GM23248 (cell line): Measurements from ENCODE around the gene ANGPT4. TPM values are rescaled to one million over a fixed set of nuclear protein-coding genes. Genes with fewer than 3 reads are reported as not detected.

Experiments
- DNase-seq: peaks from one replicate; pipeline ENCODE4 v3.0.0-alpha.2; 2015
- H2AFZ ChIP-seq: fragments of 200-600 bp; sonication (generic); 2 replicates; pipeline ENCODE4 v1.6.1; 2016; ENCODE audit warnings: antibody characterized with exemption
- H3F3A ChIP-seq: fragments of 200-600 bp; sonication (generic); 2 replicates; pipeline ENCODE4 v1.6.1; 2016; ENCODE audit warnings: mild to moderate bottlenecking, antibody characterized with exemption, mixed run types; ENCODE audit not compliant: insufficient read depth
- H3K27ac ChIP-seq: fragments of 200-600 bp; sonication (generic); 2 replicates; pipeline ENCODE4 v1.5.1; 2016; ENCODE audit warnings: mild to moderate bottlenecking
- H3K27me3 ChIP-seq: fragments of 200-600 bp; sonication (generic); replicated peaks from 2 replicates; pipeline ENCODE4 v1.6.1; 2016; ENCODE audit warnings: mild to moderate bottlenecking; ENCODE audit not compliant: insufficient read depth
- H3K36me3 ChIP-seq: fragments of 200-600 bp; sonication (generic); 2 replicates; pipeline ENCODE4 v1.6.1; 2016; ENCODE audit warnings: low read depth, mild to moderate bottlenecking
- H3K4me1 ChIP-seq: fragments of 200-600 bp; sonication (generic); 2 replicates; pipeline ENCODE4 v1.6.1; 2016; ENCODE audit warnings: mild to moderate bottlenecking; ENCODE audit not compliant: insufficient read depth
- H3K4me2 ChIP-seq: fragments of 200-600 bp; sonication (generic); one replicate; pipeline ENCODE4 v1.6.1; 2016; ENCODE audit warnings: mild to moderate bottlenecking; ENCODE audit not compliant: unreplicated experiment
- H3K4me3 ChIP-seq: fragments of 200-600 bp; sonication (generic); 2 replicates; pipeline ENCODE4 v1.5.1; 2016; ENCODE audit warnings: mild to moderate bottlenecking
- H3K79me2 ChIP-seq: fragments of 200-600 bp; sonication (generic); 2 replicates; pipeline ENCODE4 v1.6.1; 2016; ENCODE audit warnings: mild to moderate bottlenecking; ENCODE audit not compliant: insufficient read depth
- H3K9ac ChIP-seq: fragments of 200-600 bp; sonication (generic); 2 replicates; pipeline ENCODE4 v1.6.1; 2016; ENCODE audit warnings: mild to moderate bottlenecking
- H3K9me2 ChIP-seq: fragments of 200-600 bp; sonication (generic); 2 replicates; pipeline ENCODE4 v1.6.1; 2016; ENCODE audit warnings: mixed run types, mild to moderate bottlenecking, moderate library complexity; ENCODE audit not compliant: insufficient read depth
- H3K9me3 ChIP-seq: fragments of 200-600 bp; sonication (generic); one replicate; pipeline ENCODE4 v1.6.1; 2017; ENCODE audit warnings: low read depth
- H4K20me1 ChIP-seq: fragments of 200-600 bp; sonication (generic); 2 replicates; pipeline ENCODE4 v1.6.0; 2016; ENCODE audit not compliant: insufficient read depth
- EZH2 ChIP-seq: fragments of 200-600 bp; sonication (generic); IDR thresholded peaks from 2 replicates; pipeline ENCODE4 v1.6.1; 2018; ENCODE audit warnings: antibody characterized with exemption, mild to moderate bottlenecking; ENCODE audit not compliant: insufficient read depth, poor library complexity, severe bottlenecking
- EZH2phosphoT487 ChIP-seq: fragments of 200-600 bp; sonication (generic); IDR thresholded peaks from 2 replicates; pipeline ENCODE4 v1.6.1; 2018; ENCODE audit warnings: antibody characterized with exemption, moderate library complexity, mild to moderate bottlenecking, low read depth; ENCODE audit not compliant: insufficient read depth
- WGBS, 2 experiments: methylation state at CpG; one replicate each; pipeline ENCODE4 v1.1.6; 2015 to 2017; ENCODE audit warnings: low lambda C conversion rate in 2 of 2, low coverage in 1 of 2; ENCODE audit errors: missing lambda C conversion rate in 2 of 2; 5-methylcytosine and 5-hydroxymethylcytosine counted together
- in situ Hi-C: fragments of 300-500 bp; cut with MboI; formaldehyde crosslinking; loops from 2 replicates; pipeline ENCODE4 v1.15.0; 2020
- polyA plus RNA-seq: library from polyadenylated mRNA; unstranded; fragments of >200 nt; fragmentation: Nextera tagmentation; extraction: Ambion mirVana; gene quantifications from 2 replicates; pipeline ENCODE4 v1.2.1, GENCODE V29; 2016
- total RNA-seq: library from RNA; depleted of rRNA; stranded (reverse); fragments of >200 nt; shearing (Covaris generic); gene quantifications from 2 replicates; pipeline ENCODE4 v1.2.3, GENCODE V29; 2014

The ANGPT4 gene
- total and polyA plus RNA-seq, 2 experiments from 2014 or later, result not detected

DNA sequence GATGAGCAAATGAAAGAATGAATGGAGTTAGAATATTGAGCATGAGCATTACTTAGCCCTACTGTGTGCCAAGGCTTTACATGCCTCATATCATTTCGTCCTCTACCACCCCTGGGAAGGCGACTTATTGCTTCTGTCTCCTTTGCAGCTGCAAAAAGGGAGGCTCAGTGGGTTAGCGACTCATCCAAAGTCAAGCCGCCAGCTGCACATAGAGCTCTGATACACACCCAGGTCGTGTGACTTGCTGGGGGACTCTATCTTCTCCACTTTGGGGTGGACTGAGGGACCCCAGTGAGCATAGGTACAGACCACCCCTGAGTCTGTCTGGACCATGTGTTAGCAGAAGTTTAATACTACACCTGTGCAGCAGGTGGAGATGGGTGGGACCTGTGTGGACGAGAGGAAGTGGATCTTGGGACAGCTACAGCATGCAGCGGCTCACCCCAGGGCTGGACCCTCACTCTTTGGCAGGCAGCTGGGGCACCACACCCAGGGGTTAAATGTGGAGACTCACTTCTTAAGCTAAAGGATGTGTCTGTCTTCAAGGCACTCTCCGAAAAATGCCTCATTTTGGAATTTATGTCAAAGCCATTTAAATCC is 36.2 kb upstream of the ANGPT4 start:
- no peak for DNase-seq
- H3K36me3 ChIP-seq, result no peaks in the 10 kb centered on the region
- H3K9me2 ChIP-seq, result no peaks in the 10 kb centered on the region
- no peak overlapping the region for H3K4me2 ChIP-seq
- in situ Hi-C loops, result no loop called here
- 43 to 45% methylated on average over 8 of the region's 8 CpGs for WGBS, 2 experiments
- H3K27me3 ChIP-seq, result peaks cover 17% of the 10 kb centered on the region; the same call in 1 of the 2 replicates
- H3K4me1 ChIP-seq, result no peaks in the 10 kb centered on the region
- H2AFZ ChIP-seq, result no peak overlapping the region
- no peaks in the 10 kb centered on the region for H3F3A ChIP-seq
- no peaks in the 10 kb centered on the region for H3K79me2 ChIP-seq
- H3K4me3 ChIP-seq, result no peak overlapping the region
- no peak overlapping the region for H3K9ac ChIP-seq
- TF ChIP-seq EZH2, result no peak
- H3K27ac ChIP-seq, result no peak overlapping the region
- no peaks in the 10 kb centered on the region for H3K9me3 ChIP-seq
- no peaks in the 10 kb centered on the region for H4K20me1 ChIP-seq

DNA sequence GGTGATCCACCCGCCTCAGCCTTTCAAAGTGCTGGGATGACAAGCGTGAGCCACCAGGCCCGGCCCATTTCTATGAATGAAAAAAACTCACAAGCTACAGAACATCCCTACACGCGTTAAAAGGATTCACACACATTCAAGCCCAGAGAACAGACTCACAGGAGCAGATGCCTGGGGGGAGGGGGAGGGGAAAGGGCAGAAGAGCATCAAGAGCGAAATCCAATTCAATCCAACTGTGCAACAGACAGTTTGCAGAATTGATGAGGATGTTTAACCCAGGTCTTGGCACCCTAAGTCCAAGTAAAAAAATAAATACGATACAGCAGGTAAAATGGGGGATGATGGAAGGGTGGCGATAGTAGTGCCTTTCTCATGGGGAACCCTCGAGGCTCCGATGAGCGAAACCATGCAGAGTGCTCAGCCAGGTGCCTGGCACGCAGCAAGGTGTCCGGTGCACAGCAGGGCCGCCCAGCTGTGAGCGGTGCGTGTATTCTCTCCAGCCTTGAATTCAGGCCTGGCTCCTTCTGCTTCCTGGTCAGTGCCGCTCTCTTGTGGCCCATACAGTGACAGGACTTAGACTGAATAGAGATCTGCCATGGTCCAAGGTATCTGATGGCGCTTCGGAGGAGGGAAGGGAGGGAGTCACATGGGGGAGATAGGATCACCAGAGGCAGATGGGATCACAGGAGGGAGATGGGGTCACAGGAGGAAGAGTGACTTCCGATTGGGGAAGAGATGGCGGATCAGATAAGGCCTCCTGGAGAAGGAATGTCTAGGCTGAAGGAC is 35.4 kb upstream of the ANGPT4 start:
- Histone ChIP-seq H3K27me3 (peaks cover 23% of the 10 kb centered on the region; the same call in 1 of the 2 replicates), H3K27ac (no peak overlapping the region), H3K4me2 (no peak overlapping the region), H2AFZ (no peak overlapping the region), H3F3A (no peaks in the 10 kb centered on the region), H3K36me3 (no peaks in the 10 kb centered on the region), H3K9me2 (no peaks in the 10 kb centered on the region), H4K20me1 (no peaks in the 10 kb centered on the region), H3K79me2 (no peaks in the 10 kb centered on the region), H3K9ac (no peak overlapping the region), H3K4me3 (no peak overlapping the region), H3K4me1 (no peaks in the 10 kb centered on the region), H3K9me3 (no peaks in the 10 kb centered on the region)
- DNase-seq, result no peak
- WGBS, 2 experiments, result 77 to 79% methylated on average over 21 of the region's 21 CpGs
- in situ Hi-C loops, result no loop called here
- TF ChIP-seq EZH2 (no peak), EZH2phosphoT487 (no peak)

DNA sequence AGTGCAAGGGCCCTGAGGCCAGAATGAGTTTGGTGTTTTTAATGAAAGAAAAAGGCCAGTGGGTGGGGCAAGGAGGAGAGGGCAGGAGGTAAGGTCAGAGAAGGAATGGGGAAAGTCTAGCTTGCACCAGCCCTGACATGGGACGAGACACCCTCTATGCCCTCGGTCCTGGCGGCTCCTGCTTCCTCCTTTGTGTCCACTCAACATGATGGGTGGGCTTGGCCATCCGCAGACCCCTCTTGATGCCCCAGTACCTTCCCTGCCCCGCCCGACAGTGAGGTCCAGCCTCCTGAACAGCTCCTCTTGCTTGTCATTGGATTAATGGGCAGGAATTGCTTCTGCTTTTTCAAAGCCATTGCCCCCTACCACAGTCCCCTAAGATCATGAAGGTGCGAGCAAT is 33.6 kb upstream of the ANGPT4 start:
- DNase-seq, result no peak
- H3K36me3 ChIP-seq, result no peaks in the 10 kb centered on the region
- no peaks in the 10 kb centered on the region for H3K9me3 ChIP-seq
- WGBS, 2 experiments, result 76 to 77% methylated on average over 7 of the region's 7 CpGs
- H3K4me3 ChIP-seq, result no peak overlapping the region
- no peaks in the 10 kb centered on the region for H3K9me2 ChIP-seq
- no peaks in the 10 kb centered on the region for H3F3A ChIP-seq
- H3K79me2 ChIP-seq, result no peaks in the 10 kb centered on the region
- H2AFZ ChIP-seq, result no peak overlapping the region
- no peaks in the 10 kb centered on the region for H3K4me1 ChIP-seq
- H3K4me2 ChIP-seq, result no peak overlapping the region
- H3K27ac ChIP-seq, result no peak overlapping the region
- no peak for TF ChIP-seq EZH2
- peaks cover 28% of the 10 kb centered on the region; the same call in 1 of the 2 replicates for H3K27me3 ChIP-seq
- no peaks in the 10 kb centered on the region for H4K20me1 ChIP-seq
- H3K9ac ChIP-seq, result no peak overlapping the region
- in situ Hi-C loops, result no loop called here

DNA sequence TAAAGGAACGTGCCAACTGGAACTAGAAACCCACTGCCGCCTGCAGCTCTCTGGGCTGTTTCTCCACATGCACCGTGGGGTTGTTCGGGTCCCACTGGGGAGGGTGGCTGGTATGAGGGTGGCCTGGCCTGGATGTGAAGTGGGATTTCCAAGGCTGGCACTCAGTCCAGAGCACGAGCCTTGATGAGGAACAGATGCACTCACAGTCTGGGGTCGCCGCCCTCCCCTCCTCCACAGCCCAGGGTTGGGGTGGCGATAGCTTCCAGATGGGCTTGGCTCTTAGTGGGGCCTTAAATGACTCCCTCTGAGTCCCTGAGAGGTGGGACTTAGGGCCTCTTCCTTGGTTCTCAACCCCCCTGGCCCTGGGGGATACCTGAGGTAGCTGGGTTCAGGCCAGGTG is 30.7 kb upstream of the ANGPT4 start:
- no peak overlapping the region for H3K27ac ChIP-seq
- no peaks in the 10 kb centered on the region for H4K20me1 ChIP-seq
- H3K27me3 ChIP-seq, result peaks cover 29% of the 10 kb centered on the region; the same call in 1 of the 2 replicates
- H3K36me3 ChIP-seq, result no peaks in the 10 kb centered on the region
- H3K4me2 ChIP-seq, result no peak overlapping the region
- no peak overlapping the region for H3K9ac ChIP-seq
- H2AFZ ChIP-seq, result no peak overlapping the region
- no peaks in the 10 kb centered on the region for H3F3A ChIP-seq
- 2 to 4% methylated on average over 8 of the region's 8 CpGs for WGBS, 2 experiments
- H3K79me2 ChIP-seq, result no peaks in the 10 kb centered on the region
- H3K9me3 ChIP-seq, result no peaks in the 10 kb centered on the region
- in situ Hi-C loops, result no loop called here
- DNase-seq, result no peak
- H3K9me2 ChIP-seq, result no peaks in the 10 kb centered on the region
- TF ChIP-seq EZH2phosphoT487, result no peak
- H3K4me3 ChIP-seq, result no peak overlapping the region
- no peaks in the 10 kb centered on the region for H3K4me1 ChIP-seq
